Caco-2 (cell line): ENCODE measurements around the gene CD9. TPM values are rescaled to one million over a fixed set of nuclear protein-coding genes. Genes with fewer than 3 reads are reported as not detected.

Experiments
- BruUV-seq: library from RNA; stranded (reverse); fragments of 400-500 nt; replicated peaks from 2 replicates; lab custom pipeline; 2021; lab: Mats Ljungman, UMichigan
- CTCF ChIA-PET: fragments of 300-600 bp; sonication (Branson Sonifier 250); formaldehyde crosslinking; loops from one replicate; lab custom pipeline; 2022; ENCODE audit warnings: antibody characterized with exemption; lab: Charles Lee
- POLR2A ChIA-PET: fragments of 300-600 bp; sonication (Branson Sonifier 250); formaldehyde crosslinking; loops from one replicate; lab custom pipeline; 2022; ENCODE audit warnings: antibody characterized with exemption; lab: Charles Lee
- DNase-seq, 2 experiments: peaks; one replicate each; pipeline versions ENCODE4 v3.0.0 to v3.0.0-alpha.2; 2020 to 2022
- H3K27me3 ChIP-seq: replicated peaks from 2 replicates; pipeline ENCODE4 v1.6.0; 2011; ENCODE audit warnings: low read length; ENCODE audit not compliant: control insufficient read depth, insufficient read depth
- H3K36me3 ChIP-seq: 2 replicates; pipeline ENCODE4 v1.5.1; 2011; ENCODE audit warnings: low read length; ENCODE audit not compliant: control insufficient read depth, insufficient read depth
- H3K4me1 ChIP-seq: fragments of 250-450 bp; sonication (Bioruptor Pico); 2 replicates; pipeline ENCODE4 v1.5.1; 2020; ENCODE audit warnings: mild to moderate bottlenecking
- H3K4me3 ChIP-seq: 2 replicates; pipeline ENCODE4 v1.5.1; 2011; ENCODE audit warnings: low read depth, mild to moderate bottlenecking, control low read depth, low read length
- H3K9me3 ChIP-seq: fragments of 250-450 bp; sonication (Bioruptor Pico); 2 replicates; pipeline ENCODE4 v1.5.1; 2020; ENCODE audit warnings: mild to moderate bottlenecking, moderate library complexity
- H3K27ac Mint-ChIP-seq: one replicate; pipeline ENCODE4 v1.8.0; 2022; ENCODE audit warnings: mixed read lengths; ENCODE audit not compliant: unreplicated experiment
- H3K27me3 Mint-ChIP-seq: one replicate; pipeline ENCODE4 v1.8.0; 2022; ENCODE audit warnings: mixed read lengths; ENCODE audit not compliant: insufficient read depth, unreplicated experiment
- H3K36me3 Mint-ChIP-seq: one replicate; pipeline ENCODE4 v1.8.0; 2022; ENCODE audit warnings: mild to moderate bottlenecking, mixed read lengths; ENCODE audit not compliant: insufficient read depth, unreplicated experiment
- H3K4me1 Mint-ChIP-seq: one replicate; pipeline ENCODE4 v1.8.0; 2022; ENCODE audit warnings: low read depth, mixed read lengths; ENCODE audit not compliant: unreplicated experiment
- H3K4me3 Mint-ChIP-seq: one replicate; pipeline ENCODE4 v1.8.0; 2022; ENCODE audit warnings: mild to moderate bottlenecking, moderate library complexity, mixed read lengths; ENCODE audit not compliant: unreplicated experiment
- H3K9me3 Mint-ChIP-seq: one replicate; pipeline ENCODE4 v1.8.0; 2022; ENCODE audit warnings: mixed read lengths; ENCODE audit not compliant: unreplicated experiment
- CTCF ChIP-seq, 2 experiments: fragments of 200-600 bp in 1 of 2; IDR thresholded peaks; 1 replicate in 1 of 2; 2 replicates in 1 of 2; pipeline versions ENCODE4 v1.5.1 to v1.8.0; 2011 to 2022; ENCODE audit warnings: antibody characterized with exemption in 1 of 2, control low read depth in 1 of 2, inconsistent platforms in 1 of 2, low read depth in 1 of 2, low read length in 1 of 2, mild to moderate bottlenecking in 1 of 2, moderate library complexity in 1 of 2; ENCODE audit not compliant: insufficient read depth in 1 of 2, severe bottlenecking in 1 of 2, unreplicated experiment in 1 of 2
- intact Hi-C: fragments of 100-400 bp; cut with micrococcal nuclease; formaldehyde crosslinking; loops from one replicate; pipeline ENCODE4 v1.10.0; 2022; ENCODE audit not compliant: unreplicated experiment
- total RNA-seq: library from RNA; stranded (reverse); gene quantifications from 2 replicates; pipeline ENCODE4 v1.2.3, GENCODE V29; 2022

CD9 gene
- total RNA-seq, 1 experiment from 2014 or later, result 170 TPM

GRCh38 chr12:6195665-6196535, 4.3 kb upstream of the CD9 start:
- intact Hi-C loops, result loop anchor here (1.0 kb wide), 6 partner anchors 33 to 133 kb away; no protein-coding TSS in a partner anchor
- Mint-ChIP-seq H3K4me3 (no peak overlapping the region), H3K27ac (peak overlapping the region; percentile 55)

GRCh38 chr12:6198051-6198450, 2.1 kb upstream of the CD9 start:
- CTCF ChIA-PET, result interaction anchor here (0.6 to 3.6 kb wide), 2 partner anchors 80 to 137 kb away, joined by 3 to 111 read pairs; no protein-coding TSS in a partner anchor
- TF ChIP-seq CTCF (IDR thresholded peaks at IDR 0.05; ENCODE audit: insufficient read depth in 1 of 2, low read depth in 1 of 2, low read length in 1 of 2, severe bottlenecking in 1 of 2, unreplicated experiment in 1 of 2), result no peak
- Mint-ChIP-seq H3K36me3 (no peaks in the 10 kb centered on the region), H3K27ac (peak overlapping the region; percentile 18), H3K4me1 (peaks cover 60% of the 10 kb centered on the region), H3K9me3 (no peaks in the 10 kb centered on the region), H3K4me3 (no peak overlapping the region), H3K27me3 (no peaks in the 10 kb centered on the region)
- H3K27me3 ChIP-seq, result no peaks in the 10 kb centered on the region
- peaks cover 74% of the 10 kb centered on the region for H3K4me1 ChIP-seq
- H3K9me3 ChIP-seq, result no peaks in the 10 kb centered on the region
- intact Hi-C loops, result no loop called here
- no TSS peak for BruUV-seq
- POLR2A ChIA-PET, result no interaction called here
- no peaks in the 10 kb centered on the region for H3K36me3 ChIP-seq
- no peak for DNase-seq
- H3K4me3 ChIP-seq, result no peak overlapping the region

More at GRCh38 chr12:6195665-6196535, 4.3 kb upstream of the CD9 start:
- Histone ChIP-seq H3K36me3 (no peaks in the 10 kb centered on the region), H3K4me1 (peaks cover 63% of the 10 kb centered on the region), H3K27me3 (no peaks in the 10 kb centered on the region), H3K9me3 (no peaks in the 10 kb centered on the region), H3K4me3 (no peak overlapping the region)
- Mint-ChIP-seq H3K9me3 (no peaks in the 10 kb centered on the region), H3K4me1 (peaks cover 53% of the 10 kb centered on the region), H3K27me3 (no peaks in the 10 kb centered on the region), H3K36me3 (no peaks in the 10 kb centered on the region)
- TF ChIP-seq CTCF (IDR thresholded peaks at IDR 0.05; ENCODE audit: insufficient read depth in 1 of 2, low read depth in 1 of 2, low read length in 1 of 2, severe bottlenecking in 1 of 2, unreplicated experiment in 1 of 2), result peak; percentile 96 to 97
- ChIA-PET POLR2A (interaction anchor here (0.9 to 1.0 kb wide), 3 partner anchors 82 to 114 kb away, joined by 4 to 11 read pairs (median 4); partner anchors contain the start of gene PLEKHG6), CTCF (interaction anchor here (0.6 to 3.6 kb wide), 40 partner anchors 9 to 399 kb away, joined by 3 to 111 read pairs (median 5); partner anchors contain the start of gene PLEKHG6)
- DNase-seq, result peak; percentile 93 to 98
- BruUV-seq, result no TSS peak

GRCh38 chr12:6198556-6198955, 1.6 kb upstream of the CD9 start:
- no peaks in the 10 kb centered on the region for H3K27me3 Mint-ChIP-seq
- H3K27ac Mint-ChIP-seq, result peak overlapping the region; percentile 18

More at GRCh38 chr12:6198556-6198955, 1.6 kb upstream of the CD9 start:
- H3K27me3 ChIP-seq, result no peaks in the 10 kb centered on the region
- CTCF ChIA-PET, result interaction anchor here (3.6 kb wide), 1 partner anchor 80 kb away, joined by 111 read pairs; no protein-coding TSS in a partner anchor
- H3K9me3 ChIP-seq, result no peaks in the 10 kb centered on the region
- no peaks in the 10 kb centered on the region for H3K36me3 ChIP-seq
- Mint-ChIP-seq H3K9me3 (no peaks in the 10 kb centered on the region), H3K4me1 (peaks cover 55% of the 10 kb centered on the region), H3K36me3 (no peaks in the 10 kb centered on the region), H3K4me3 (peak overlapping the region; percentile 79)
- POLR2A ChIA-PET, result no interaction called here
- H3K4me3 ChIP-seq, result no peak overlapping the region
- peaks cover 69% of the 10 kb centered on the region for H3K4me1 ChIP-seq
- DNase-seq, result no peak
- no peak for TF ChIP-seq CTCF (IDR thresholded peaks at IDR 0.05; ENCODE audit: insufficient read depth in 1 of 2, low read depth in 1 of 2, low read length in 1 of 2, severe bottlenecking in 1 of 2, unreplicated experiment in 1 of 2)
- intact Hi-C loops, result no loop called here
- BruUV-seq, result no TSS peak
